GM08714 (cell line): Measurements from ENCODE around the gene RIOX2.

Source experiments
- H3K4me3 ChIP-seq: fragments of 200-500 bp; sonication (Bioruptor generic); 2 replicates; pipeline ENCODE4 v1.5.1; 2014; ENCODE audit warnings: mild to moderate bottlenecking, low read length, inconsistent platforms
- ZNF274 ChIP-seq: IDR thresholded peaks from 2 replicates; pipeline ENCODE4 v1.6.1; 2012; ENCODE audit warnings: mild to moderate bottlenecking, low read depth, low read length

Gene RIOX2

DNA sequence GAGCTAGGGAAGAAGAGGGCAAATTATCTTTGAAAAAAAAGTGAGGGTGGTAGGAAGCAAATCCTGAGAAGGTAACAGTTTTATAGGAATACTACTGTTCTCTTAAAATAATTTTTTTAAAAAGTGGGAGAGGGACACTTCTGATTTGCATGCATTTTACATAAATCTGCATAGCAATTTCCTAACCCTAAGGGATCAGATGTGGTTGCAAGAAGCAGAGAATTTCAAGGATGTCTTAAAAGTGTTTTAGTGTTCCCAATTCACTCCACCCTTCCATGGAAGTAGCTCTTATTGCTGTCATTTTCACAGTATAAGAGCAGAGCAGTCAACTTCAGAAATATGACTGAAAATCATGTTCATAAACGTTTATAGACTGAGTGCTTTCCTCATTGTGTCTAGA is 27.8 kb upstream of the RIOX2 start:
- no peak overlapping the region for H3K4me3 ChIP-seq
- TF ChIP-seq ZNF274, result no peak

DNA sequence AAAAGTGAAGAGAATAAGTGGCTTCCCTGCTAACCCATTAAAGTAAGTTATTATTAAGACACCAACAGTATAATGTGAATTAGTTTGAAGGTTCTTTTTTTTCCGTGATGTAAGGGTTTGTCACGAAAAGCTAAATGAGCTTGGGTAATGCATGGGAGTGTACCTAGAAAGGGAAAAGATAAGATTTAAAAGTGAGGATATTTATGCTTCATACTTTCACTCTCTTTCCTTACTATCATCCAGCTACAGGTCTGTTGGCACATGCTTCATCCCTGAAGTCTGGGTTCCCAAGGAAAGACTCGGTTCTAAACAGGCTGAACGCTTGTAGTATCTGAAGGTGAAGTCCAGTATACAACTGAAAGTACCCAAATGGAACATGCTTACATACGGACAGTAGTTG is 26.9 kb upstream of the RIOX2 start:
- no peak overlapping the region for H3K4me3 ChIP-seq
- TF ChIP-seq ZNF274, result no peak

DNA sequence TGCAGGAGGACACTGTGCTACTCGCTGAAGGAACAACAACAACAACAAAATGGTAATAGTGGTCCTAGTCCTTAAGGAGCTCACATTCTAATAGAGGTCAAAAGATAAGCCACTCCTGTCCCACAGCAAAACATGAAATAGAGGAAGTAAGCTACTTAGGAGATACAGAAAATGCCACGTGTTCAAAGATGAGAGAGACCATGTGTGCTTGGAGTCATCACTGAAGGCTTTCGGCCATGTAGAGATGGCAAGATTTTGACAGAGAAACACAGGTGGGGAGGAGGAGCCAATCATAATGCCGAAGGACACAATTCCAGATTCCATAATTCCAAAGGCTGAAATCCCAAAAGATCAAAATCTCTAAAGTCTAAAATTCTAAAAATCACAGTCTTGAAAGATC is 24.8 kb upstream of the RIOX2 start:
- no peak for TF ChIP-seq ZNF274
- no peak overlapping the region for H3K4me3 ChIP-seq

DNA sequence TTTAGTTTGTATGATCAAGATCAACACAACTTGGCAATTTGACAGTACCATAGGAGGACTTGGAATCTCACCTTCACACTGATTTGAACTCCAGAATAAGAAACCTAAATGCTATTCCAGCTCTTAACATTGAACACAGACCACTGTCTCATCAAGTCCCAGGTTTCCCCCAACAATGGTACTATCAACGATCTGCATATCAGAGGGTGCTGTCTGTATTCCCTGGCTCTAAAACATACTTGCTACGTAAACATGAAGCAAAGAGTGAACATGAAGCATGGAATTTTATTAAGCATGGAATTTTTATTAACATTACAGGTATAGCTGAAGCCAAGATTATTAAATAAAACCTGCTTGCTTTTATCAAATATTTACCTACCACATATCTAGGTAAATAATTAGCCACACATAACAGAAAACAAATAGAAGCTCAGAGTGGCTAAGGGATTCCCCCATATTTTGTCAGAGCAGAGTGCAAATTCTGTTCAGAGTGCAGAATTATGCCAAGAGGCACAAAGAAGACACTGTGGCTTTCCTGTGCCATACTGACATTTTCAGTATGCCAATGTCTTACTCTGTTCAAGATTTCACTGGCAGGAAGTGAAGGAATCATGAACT is 22.2 kb upstream of the RIOX2 start:
- no peak for TF ChIP-seq ZNF274

DNA sequence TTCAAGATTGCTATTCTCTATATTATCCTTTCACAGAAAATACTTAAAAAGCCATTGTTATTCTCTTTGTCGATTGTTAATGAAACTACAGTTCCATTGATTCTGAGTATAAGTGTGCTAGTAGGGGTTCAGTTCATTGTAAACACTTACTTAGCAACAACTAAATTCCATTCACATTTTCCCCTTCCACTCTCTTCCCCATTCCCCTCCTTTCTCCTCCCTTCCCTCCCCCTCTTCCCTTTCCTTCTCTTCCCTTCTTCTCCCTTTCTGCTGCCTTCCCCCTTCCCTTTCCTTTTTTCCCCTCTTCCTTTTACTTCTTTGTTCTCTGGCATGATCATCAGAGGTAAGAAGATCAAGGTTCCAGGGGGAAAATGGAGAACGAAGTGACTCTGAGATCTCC is 21.3 kb upstream of the RIOX2 start:
- no peak overlapping the region for H3K4me3 ChIP-seq
- TF ChIP-seq ZNF274, result no peak

More for the DNA sequence above, 22.2 kb upstream of the RIOX2 start:
- H3K4me3 ChIP-seq, result no peak overlapping the region

DNA sequence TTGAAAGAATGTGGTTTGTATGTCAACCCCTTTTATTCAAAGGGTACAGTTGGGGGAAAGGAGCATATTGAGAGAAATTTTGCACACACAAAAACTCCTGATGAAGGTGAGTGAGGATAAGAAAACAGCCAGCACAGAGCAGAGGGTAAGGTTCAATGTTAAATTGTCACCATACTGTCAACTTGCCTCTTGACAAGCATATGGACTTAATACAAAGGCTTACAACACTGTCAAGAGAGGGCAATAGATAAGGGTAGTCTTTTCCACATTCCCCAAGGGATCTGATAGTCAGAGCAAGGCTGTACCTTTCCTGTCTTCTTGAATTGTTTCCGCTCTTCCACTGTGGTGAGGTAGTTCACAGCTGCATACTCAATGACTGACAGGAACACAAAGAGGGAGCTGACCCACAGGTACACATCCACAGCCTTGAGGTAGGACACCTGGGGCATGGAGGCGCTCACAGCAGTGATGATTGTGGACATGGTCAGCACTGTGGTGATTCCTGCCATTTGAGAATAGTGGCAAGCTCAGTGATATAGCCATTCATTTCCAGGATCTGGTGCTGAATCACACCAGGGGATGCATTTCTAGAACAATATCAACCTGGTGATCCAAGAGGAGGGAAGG is 20.4 kb upstream of the RIOX2 start:
- no peak for TF ChIP-seq ZNF274
- no peak overlapping the region for H3K4me3 ChIP-seq

DNA sequence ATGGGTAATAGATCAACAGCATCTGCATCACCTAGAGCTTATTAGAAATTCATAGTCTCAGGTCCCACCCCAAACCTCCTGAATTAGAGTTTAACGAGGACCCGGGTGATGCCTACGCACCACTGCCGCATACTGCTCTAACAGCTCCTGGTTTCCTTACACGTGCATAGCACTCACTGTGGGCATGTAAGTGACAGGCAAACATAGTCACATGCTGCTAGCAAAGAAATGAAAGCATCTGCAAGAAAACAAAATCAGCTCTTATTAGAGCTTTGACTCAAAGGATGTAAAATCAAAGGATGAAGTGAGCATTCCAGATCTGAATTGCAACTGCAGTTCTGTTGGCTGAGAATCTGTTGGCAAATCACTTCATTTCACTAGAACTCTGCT is 19.1 kb upstream of the RIOX2 start:
- H3K4me3 ChIP-seq, result no peak overlapping the region
- TF ChIP-seq ZNF274, result no peak

DNA sequence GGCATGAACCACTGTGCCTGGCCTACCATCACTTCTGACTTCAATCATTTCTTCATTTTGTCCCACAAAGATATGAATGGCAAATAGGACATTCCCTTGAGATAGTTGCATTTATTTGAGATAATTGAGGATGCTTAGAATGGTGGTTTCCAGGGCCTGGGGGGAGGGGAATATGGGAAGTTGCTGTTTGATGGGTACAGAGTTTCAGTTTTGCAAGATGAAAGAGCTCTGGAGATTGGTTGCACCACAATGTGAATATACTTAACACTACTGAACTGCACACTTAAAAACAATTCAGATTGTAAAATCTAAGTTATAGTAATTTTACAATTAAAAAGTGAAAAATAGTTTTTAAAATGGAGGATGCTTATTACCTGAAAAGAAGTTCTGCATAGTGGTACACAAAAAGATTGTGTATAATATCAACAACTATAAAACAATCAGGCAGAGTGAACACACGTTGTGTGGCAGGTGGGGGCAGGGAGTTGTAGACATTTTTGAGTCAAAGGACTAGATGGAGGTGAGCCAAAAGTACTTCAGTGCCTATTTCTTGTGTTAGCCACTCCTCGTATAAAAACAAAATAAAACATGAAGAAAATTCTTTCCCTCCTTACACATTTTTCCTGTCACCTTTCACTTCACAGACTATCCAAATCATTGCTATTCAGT is 18.5 kb upstream of the RIOX2 start:
- H3K4me3 ChIP-seq, result no peak overlapping the region
- no peak for TF ChIP-seq ZNF274

DNA sequence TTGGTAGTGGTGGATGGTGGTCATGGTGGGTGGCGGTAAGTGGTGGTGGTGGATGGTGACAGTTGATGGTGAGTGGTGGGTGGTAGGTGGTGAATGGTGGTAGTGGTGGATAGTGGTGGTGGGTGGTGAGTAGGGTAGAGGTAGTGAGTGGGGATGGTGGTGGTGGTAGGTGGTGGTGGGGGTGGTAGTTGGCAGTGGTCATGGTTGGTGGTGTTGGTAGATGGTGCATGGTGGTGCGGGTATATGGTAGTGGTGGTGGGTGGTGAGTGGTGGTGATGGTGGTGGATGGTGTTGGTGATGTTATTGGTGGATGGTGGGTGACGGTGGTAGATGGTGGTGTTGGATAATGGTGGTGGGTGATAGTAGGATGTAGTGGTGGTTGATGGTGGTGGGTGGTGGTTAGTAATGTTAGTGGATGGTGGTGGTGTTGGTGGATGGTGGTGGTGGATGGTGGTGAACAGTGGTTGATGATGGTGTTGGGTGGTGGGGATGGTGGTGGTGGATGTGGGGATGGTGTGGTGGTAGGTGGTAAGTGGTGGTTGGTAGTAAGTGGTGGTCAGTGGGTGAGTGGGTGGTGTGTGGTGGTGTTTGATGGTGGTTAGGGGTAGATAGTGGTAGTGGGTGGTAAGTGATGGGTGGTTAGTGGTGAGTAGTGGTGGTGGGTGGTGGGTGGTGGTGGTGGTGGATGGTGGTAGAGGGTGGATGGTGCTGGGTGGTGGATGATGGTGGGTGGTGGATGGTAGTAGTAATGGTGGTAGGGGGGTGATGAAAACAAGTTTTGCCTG is 16.7 kb upstream of the RIOX2 start:
- no peak for TF ChIP-seq ZNF274
- no peak overlapping the region for H3K4me3 ChIP-seq

DNA sequence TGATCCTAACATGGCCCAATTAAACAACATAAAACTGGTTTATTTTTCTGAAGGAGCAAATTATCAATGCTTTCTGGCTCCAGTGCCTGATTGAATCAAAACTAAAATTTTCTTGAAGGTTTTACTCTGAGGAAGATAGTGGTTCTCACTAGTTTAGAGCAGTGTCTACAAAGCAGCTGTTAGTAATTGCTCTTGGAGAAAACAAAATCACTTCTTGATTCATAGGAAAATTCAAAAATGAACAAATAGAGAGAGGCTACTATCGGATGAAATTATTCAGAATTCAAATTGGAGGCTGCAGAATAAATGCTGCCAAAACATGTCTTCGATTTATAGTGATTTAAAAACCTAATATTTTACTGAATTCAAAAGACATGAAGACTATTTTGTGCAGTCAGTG is 15.1 kb upstream of the RIOX2 start:
- no peak overlapping the region for H3K4me3 ChIP-seq
- no peak for TF ChIP-seq ZNF274

DNA sequence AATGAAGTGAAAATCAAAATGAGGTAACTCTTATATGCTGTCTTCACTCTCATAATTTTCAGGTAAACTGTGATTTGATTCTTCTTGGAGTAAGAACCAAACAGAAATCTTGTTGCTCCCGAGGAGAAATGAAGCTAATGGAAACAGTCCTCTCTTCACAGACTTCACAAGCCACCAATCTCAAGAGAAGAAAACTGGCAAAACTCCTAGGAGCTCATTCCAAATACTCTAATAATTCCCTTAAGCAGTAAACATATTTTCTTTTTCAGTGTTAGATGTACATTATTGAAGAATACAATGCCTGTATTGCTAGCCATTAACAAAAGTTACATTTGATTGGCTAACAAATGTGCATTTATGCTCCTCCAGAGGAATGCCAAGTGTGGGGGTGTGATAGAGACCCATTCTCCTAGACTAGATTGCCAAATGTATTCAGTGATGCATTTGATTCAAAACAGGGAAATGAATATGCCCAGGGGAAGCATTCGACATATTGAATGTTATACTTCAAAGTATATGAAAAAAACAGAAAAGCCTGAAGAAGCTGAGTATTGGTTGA is 11.8 kb upstream of the RIOX2 start:
- TF ChIP-seq ZNF274, result no peak

DNA sequence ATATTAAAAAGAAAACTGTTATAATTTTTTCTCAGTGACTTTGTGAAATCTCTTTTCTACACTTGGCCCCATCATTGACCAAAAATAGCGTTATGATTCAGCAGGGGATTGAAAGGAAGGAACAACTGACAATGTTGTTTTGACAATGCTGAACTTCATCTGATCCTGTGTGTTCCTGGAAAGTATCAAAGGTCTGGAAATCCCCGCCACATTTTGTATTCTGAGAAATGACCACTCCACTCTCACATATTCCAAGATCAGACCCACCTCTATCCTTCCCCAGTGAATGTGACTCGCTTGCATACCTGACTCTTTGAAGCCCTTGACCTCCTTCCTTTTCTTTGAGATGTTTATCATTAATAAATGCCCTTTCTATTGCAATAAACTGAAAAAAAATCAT is 9.7 kb upstream of the RIOX2 start:
- H3K4me3 ChIP-seq, result no peak overlapping the region
- TF ChIP-seq ZNF274, result no peak

More for the DNA sequence above, 11.8 kb upstream of the RIOX2 start:
- H3K4me3 ChIP-seq, result no peak overlapping the region

DNA sequence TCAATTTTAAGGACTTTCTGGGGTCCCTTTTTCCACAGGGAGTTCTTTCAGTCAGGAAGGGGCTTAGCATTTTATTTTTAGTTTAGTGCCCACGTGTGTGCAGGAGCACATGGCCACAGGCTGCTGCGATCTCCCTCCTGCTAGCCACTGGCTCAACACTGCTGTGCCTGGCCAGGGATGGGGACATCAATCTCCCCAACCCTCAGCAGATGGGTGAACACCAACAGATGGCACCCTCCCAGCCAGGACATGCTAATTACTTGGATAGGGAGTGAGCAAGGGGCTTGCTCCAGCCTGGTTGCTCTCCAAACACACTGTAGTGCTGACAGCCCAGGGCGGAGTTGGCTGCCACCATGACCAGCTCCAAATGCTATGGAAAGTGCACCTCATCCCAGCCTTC is 7.4 kb upstream of the RIOX2 start:
- H3K4me3 ChIP-seq, result no peak overlapping the region
- no peak for TF ChIP-seq ZNF274

DNA sequence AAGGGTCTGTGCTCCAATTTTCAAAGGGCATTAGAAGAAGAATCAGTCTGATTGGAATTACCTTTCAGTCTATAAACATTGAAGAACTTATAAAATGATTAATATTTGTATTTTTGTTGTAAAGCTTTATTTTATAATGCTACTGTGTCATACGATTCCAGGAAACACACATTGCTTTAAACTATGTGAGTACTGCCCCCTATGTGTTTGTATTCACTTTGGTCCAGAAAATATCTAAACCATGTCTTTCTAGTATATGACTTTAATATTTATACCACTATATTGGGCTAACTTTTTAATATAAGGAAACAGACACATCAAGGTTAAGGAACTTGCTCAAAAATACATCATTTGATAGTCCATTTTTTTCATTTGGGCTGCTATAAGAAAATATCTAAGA is 3.2 kb upstream of the RIOX2 start:
- no peak for TF ChIP-seq ZNF274

DNA sequence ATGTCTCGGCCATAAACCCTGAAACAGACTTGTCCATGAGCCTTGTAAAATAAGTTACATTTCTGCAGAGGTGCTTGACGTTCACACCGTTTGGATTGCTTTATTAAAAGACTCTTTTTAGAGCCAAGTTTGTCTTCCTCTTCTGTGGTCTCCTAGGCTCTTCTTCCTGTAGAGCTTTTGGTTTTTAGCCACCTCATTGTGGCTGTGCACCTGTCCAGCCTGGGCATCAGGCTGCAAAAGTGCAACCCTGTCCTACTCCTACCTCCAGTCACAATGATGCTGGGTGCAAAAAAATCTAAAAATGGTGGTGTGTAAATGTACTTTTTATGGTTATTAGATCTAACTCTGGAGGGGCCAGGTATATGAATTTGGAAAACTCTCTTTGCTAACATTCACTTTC is 2.8 kb upstream of the RIOX2 start:
- no peak overlapping the region for H3K4me3 ChIP-seq
- no peak for TF ChIP-seq ZNF274

More for the DNA sequence above, 3.2 kb upstream of the RIOX2 start:
- H3K4me3 ChIP-seq, result no peak overlapping the region
